ENCODE measurements around the gene DOCK8.
"Not testable (repeated sequence)": the region's sequence is repeated elsewhere in the genome, so short reads cannot be mapped to it uniquely, and the experiment has no call there.

DOCK8 gene
- total RNA-seq: 343 to 376 reads per million in 2 donors

GRCh38 chr9:214648-215493, at the start of gene DOCK8:
TSS of gene DOCK8 (plus strand) at chr9:214865. CDS start at chr9:214977, 112 bp downstream.
- peak; percentile 17 to 84 (median 40) for DNase-seq

GRCh38 chr9:169757-170156, 44.9 kb upstream of the DOCK8 start:
- DNase-seq: not testable (repeated sequence)

GRCh38 chr9:178140-178825, 36.4 kb upstream of the DOCK8 start:
- DNase-seq: peak in 2 of 5 experiments; percentile 10 to 14

- peak; percentile 55 to 88 (median 81) for DNase-seq
Measured at GRCh38 chr9:178970-179383, 35.7 kb upstream of the DOCK8 start, which contains the start of gene ZNG1A. TSS of gene ZNG1A (minus strand) at chr9:179056. CDS start at chr9:178969, 87 bp downstream.

- DNase-seq: not testable (repeated sequence)
Measured at GRCh38 chr9:199601-200000, 15.1 kb upstream of the DOCK8 start.

GRCh38 chr9:206481-206880, 8.2 kb upstream of the DOCK8 start:
- DNase-seq: no peak

GRCh38 chr9:209143-209758, 5.4 kb upstream of the DOCK8 start:
- DNase-seq: no peak

GRCh38 chr9:211036-211435, 3.6 kb upstream of the DOCK8 start:
- no peak for DNase-seq

- DNase-seq: no peak
Measured at GRCh38 chr9:211557-211956, 3.1 kb upstream of the DOCK8 start.

- no peak for DNase-seq
Measured at GRCh38 chr9:212297-212696, 2.4 kb upstream of the DOCK8 start.

GRCh38 chr9:213901-214300, 764 bp upstream of the DOCK8 start:
- DNase-seq: not testable (repeated sequence)

GRCh38 chr9:214351-214647, 366 bp upstream of the DOCK8 start:
- no peak for DNase-seq

GRCh38 chr9:215631-216155, 1.0 kb downstream of the DOCK8 start:
- DNase-seq: no peak

- no peak for DNase-seq
Measured at GRCh38 chr9:216866-217265, 2.2 kb downstream of the DOCK8 start.

GRCh38 chr9:217950-218349, 3.3 kb downstream of the DOCK8 start:
- no peak for DNase-seq

- not testable (repeated sequence) for DNase-seq
Measured at GRCh38 chr9:219036-219435, 4.4 kb downstream of the DOCK8 start.

GRCh38 chr9:219670-220365, 5.2 kb downstream of the DOCK8 start:
- DNase-seq: no peak

GRCh38 chr9:221989-222776, 7.5 kb downstream of the DOCK8 start:
- peak in 1 of 5 experiments; percentile 36 for DNase-seq

- no peak for DNase-seq
Measured at GRCh38 chr9:223152-223551, 8.5 kb downstream of the DOCK8 start.

GRCh38 chr9:224026-224425, 9.4 kb downstream of the DOCK8 start:
- no peak for DNase-seq

- DNase-seq: no peak
Measured at GRCh38 chr9:224582-225520, 10.2 kb downstream of the DOCK8 start.
